ENCODE results near the gene ATG4C.
"Not testable (repeated sequence)": the region's sequence is repeated elsewhere in the genome, so short reads cannot be mapped to it uniquely, and the experiment has no call there.

Gene ATG4C

GRCh38 chr1:62774971-62775595, 8.8 kb upstream of the ATG4C start:
- no peak for DNase-seq (ENCODE audit: low read depth in 2 of 2)

- DNase-seq (ENCODE audit: low read depth in 2 of 2) = no peak
These were observed 5.7 kb upstream of the ATG4C start for GRCh38 chr1:62778208-62778607.

GRCh38 chr1:62781841-62782543, 1.9 kb upstream of the ATG4C start:
- DNase-seq (ENCODE audit: low read depth in 2 of 2) = no peak

GRCh38 chr1:62782544-62783212, 1.3 kb upstream of the ATG4C start:
- not testable (repeated sequence) for DNase-seq (ENCODE audit: low read depth in 2 of 2)

- no peak for DNase-seq (ENCODE audit: low read depth in 2 of 2)
These were observed 805 bp downstream of the ATG4C start for GRCh38 chr1:62784509-62785365.

- no peak for DNase-seq (ENCODE audit: low read depth in 2 of 2)
These were observed 6.8 kb downstream of the ATG4C start for GRCh38 chr1:62790716-62791115.

GRCh38 chr1:62794053-62794452, 10.1 kb downstream of the ATG4C start:
- DNase-seq (ENCODE audit: low read depth in 2 of 2) = no peak

- no peak for DNase-seq (ENCODE audit: low read depth in 2 of 2)
These were observed 12.3 kb downstream of the ATG4C start for GRCh38 chr1:62796221-62796620.

GRCh38 chr1:62799688-62800087, 15.8 kb downstream of the ATG4C start:
- no peak for DNase-seq (ENCODE audit: low read depth in 2 of 2)

GRCh38 chr1:62800281-62800680, 16.3 kb downstream of the ATG4C start:
- no peak for DNase-seq (ENCODE audit: low read depth in 2 of 2)

- no peak for DNase-seq (ENCODE audit: low read depth in 2 of 2)
These were observed 16.9 kb downstream of the ATG4C start for GRCh38 chr1:62800825-62801306.

- DNase-seq (ENCODE audit: low read depth in 2 of 2) = no peak
These were observed 25.9 kb downstream of the ATG4C start for GRCh38 chr1:62809788-62810187.

GRCh38 chr1:62810420-62811274, 26.7 kb downstream of the ATG4C start:
- no peak for DNase-seq (ENCODE audit: low read depth in 2 of 2)

- no peak for DNase-seq (ENCODE audit: low read depth in 2 of 2)
These were observed 39.6 kb downstream of the ATG4C start for GRCh38 chr1:62823556-62823955.

- no peak for DNase-seq (ENCODE audit: low read depth in 2 of 2)
These were observed 43.0 kb downstream of the ATG4C start for GRCh38 chr1:62826901-62827300.

GRCh38 chr1:62827786-62828185, 43.9 kb downstream of the ATG4C start:
- DNase-seq (ENCODE audit: low read depth in 2 of 2) = not testable (repeated sequence)

GRCh38 chr1:62832276-62832675, 48.3 kb downstream of the ATG4C start:
- no peak for DNase-seq (ENCODE audit: low read depth in 2 of 2)

- no peak for DNase-seq (ENCODE audit: low read depth in 2 of 2)
These were observed 49.6 kb downstream of the ATG4C start for GRCh38 chr1:62833529-62833928.

GRCh38 chr1:62834400-62834961, 50.5 kb downstream of the ATG4C start:
- no peak for DNase-seq (ENCODE audit: low read depth in 2 of 2)

- DNase-seq (ENCODE audit: low read depth in 2 of 2) = no peak
These were observed 53.1 kb downstream of the ATG4C start for GRCh38 chr1:62836856-62837540.

All from stimulated activated CD8-positive, alpha-beta memory T cell treated with anti-CD3 and anti-CD28 coated beads, Interleukin-15, amount 100 ng/mL, for 4 hours (primary cell).